Measurements from ENCODE around the gene ZSWIM3. TPM values are rescaled to one million over a fixed set of nuclear protein-coding genes. Genes with fewer than 3 reads are reported as not detected.
A peak's percentile ranks its signal among the peaks of the same experiment; 100 is the strongest.

Gene ZSWIM3
- total and polyA plus RNA-seq, 2 of the 13 experiments (the other 11 are each of a cell fraction or from before 2014, with no cell fraction given), result 5.2 to 5.8 TPM

DNA sequence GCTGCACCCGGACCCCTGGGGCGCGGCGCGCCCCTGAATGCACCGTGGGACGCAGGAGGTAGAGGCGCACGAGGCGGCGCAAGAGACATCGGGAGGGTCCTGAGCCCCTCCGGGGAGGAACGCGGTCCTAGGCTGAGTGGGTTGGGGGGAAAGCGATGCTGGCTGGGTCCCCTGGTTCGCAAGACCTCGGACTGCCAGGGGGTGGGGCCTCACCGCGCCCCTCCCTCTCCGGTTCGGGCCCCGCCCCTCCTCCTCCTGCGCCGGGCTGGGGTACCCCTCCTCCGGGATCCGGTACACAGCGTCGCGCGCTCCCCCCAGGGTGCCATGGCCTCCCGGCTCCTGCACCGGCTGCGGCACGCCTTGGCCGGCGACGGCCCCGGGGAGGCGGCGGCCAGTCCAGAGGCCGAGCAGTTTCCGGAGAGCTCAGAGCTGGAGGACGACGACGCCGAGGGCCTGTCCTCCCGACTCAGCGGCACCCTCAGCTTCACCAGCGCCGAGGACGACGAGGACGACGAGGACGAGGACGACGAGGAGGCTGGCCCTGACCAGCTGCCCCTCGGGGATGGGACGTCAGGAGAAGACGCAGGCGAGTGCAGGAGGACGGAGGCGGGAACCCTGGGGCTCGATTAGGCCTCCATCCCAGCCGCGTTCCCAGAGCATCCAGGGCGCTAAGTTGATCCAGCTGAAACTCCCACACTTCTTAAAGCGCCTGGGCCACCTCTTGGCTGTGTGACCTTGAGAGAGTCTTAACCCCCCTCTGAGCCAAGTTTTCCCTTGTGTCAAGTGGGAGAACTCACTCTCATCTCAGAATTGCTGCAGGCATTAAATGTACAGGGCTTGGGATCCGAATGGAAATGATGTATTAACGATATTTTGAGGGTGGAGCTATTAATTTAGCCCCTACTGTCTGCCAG, 23.3 kb upstream of the ZSWIM3 start (continued):
- TF ChIP-seq SNAPC2 (CRISPR knock-in tag; IDR thresholded peaks at IDR 0.05) (0 out of 2 replicates have a peak, but pooled peaks have one; percentile 16), SIX1 (CRISPR knock-in tag; IDR thresholded peaks at IDR 0.05; ENCODE audit: borderline replicate concordance) (no peak; the same call in 1 of the 2 replicates), RXRA (CRISPR knock-in tag; IDR thresholded peaks at IDR 0.05) (peak; percentile 50; the same call in 1 of the 2 replicates), TCF7 (IDR thresholded peaks at IDR 0.05; ENCODE audit: low read depth) (no peak), FOXJ3 (CRISPR knock-in tag; IDR thresholded peaks at IDR 0.05; ENCODE audit: borderline replicate concordance) (no peak), ZC3H13 (CRISPR knock-in tag; IDR thresholded peaks at IDR 0.05) (peak; percentile 84; the same call in 1 of the 2 replicates), ZNF776 (CRISPR knock-in tag; IDR thresholded peaks at IDR 0.05) (peak; percentile 84; the same call in 1 of the 2 replicates), ZNF124 (CRISPR knock-in tag; IDR thresholded peaks at IDR 0.05) (no peak; the same call in 1 of the 2 replicates), SYNCRIP (IDR thresholded peaks at IDR 0.05; ENCODE audit: insufficient read depth, low read depth, low read length) (no peak), ATF3 (CRISPR knock-in tag; IDR thresholded peaks at IDR 0.05) (0 out of 2 replicates have a peak, but pooled peaks have one; percentile 57), NR1H2 (CRISPR knock-in tag; IDR thresholded peaks at IDR 0.05; ENCODE audit: borderline replicate concordance, low read depth) (peak; percentile 52; the same call in 1 of the 2 replicates), GATA4 (IDR thresholded peaks at IDR 0.05; ENCODE audit: borderline replicate concordance, low read depth) (peak; percentile 42; the same call in 1 of the 2 replicates), NFKB2 (CRISPR knock-in tag; IDR thresholded peaks at IDR 0.05; ENCODE audit: borderline replicate concordance) (peak; percentile 79), PATZ1 (CRISPR knock-in tag; IDR thresholded peaks at IDR 0.05) (peak; percentile 72), NCOR1 (IDR thresholded peaks at IDR 0.05; ENCODE audit: borderline replicate concordance, low read length) (peak; percentile 47; the same call in 1 of the 2 replicates), ZBTB42 (CRISPR knock-in tag; IDR thresholded peaks at IDR 0.05) (peak; percentile 80), ZNF138 (CRISPR knock-in tag; IDR thresholded peaks at IDR 0.05; ENCODE audit: low read depth) (peak; percentile 61; the same call in 1 of the 2 replicates), KLF11 (CRISPR knock-in tag; IDR thresholded peaks at IDR 0.05) (no peak), ZMYM2 (CRISPR knock-in tag; IDR thresholded peaks at IDR 0.05) (peak; percentile 82; the same call in 1 of the 2 replicates), SMAD1 (CRISPR knock-in tag; IDR thresholded peaks at IDR 0.05; ENCODE audit: borderline replicate concordance, low read depth) (peak; percentile 48; the same call in 1 of the 2 replicates)
- TF ChIP-seq, protein P1, sequence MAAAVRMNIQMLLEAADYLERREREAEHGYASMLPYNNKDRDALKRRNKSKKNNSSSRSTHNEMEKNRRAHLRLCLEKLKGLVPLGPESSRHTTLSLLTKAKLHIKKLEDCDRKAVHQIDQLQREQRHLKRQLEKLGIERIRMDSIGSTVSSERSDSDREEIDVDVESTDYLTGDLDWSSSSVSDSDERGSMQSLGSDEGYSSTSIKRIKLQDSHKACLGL (CRISPR knock-in tag; IDR thresholded peaks at IDR 0.05), result peak; percentile 77; the same call in 1 of the 2 replicates
- TF ChIP-seq, protein P2, sequence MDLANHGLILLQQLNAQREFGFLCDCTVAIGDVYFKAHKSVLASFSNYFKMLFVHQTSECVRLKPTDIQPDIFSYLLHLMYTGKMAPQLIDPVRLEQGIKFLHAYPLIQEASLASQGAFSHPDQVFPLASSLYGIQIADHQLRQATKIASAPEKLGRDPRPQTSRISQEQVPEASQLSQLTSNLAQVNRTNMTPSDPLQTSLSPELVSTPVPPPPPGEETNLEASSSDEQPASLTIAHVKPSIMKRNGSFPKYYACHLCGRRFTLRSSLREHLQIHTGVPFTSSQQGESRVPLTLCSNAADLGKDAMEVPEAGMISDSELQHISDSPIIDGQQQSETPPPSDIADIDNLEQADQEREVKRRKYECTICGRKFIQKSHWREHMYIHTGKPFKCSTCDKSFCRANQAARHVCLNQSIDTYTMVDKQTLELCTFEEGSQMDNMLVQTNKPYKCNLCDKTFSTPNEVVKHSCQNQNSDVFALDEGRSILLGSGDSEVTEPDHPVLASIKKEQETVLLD (CRISPR knock-in tag; IDR thresholded peaks at IDR 0.05; ENCODE audit: low read depth), result peak; percentile 81; the same call in 1 of the 2 replicates
- TF ChIP-seq, protein P3, sequence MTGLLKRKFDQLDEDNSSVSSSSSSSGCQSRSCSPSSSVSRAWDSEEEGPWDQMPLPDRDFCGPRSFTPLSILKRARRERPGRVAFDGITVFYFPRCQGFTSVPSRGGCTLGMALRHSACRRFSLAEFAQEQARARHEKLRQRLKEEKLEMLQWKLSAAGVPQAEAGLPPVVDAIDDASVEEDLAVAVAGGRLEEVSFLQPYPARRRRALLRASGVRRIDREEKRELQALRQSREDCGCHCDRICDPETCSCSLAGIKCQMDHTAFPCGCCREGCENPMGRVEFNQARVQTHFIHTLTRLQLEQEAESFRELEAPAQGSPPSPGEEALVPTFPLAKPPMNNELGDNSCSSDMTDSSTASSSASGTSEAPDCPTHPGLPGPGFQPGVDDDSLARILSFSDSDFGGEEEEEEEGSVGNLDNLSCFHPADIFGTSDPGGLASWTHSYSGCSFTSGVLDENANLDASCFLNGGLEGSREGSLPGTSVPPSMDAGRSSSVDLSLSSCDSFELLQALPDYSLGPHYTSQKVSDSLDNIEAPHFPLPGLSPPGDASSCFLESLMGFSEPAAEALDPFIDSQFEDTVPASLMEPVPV (CRISPR knock-in tag; IDR thresholded peaks at IDR 0.05), result peak; percentile 50; the same call in 1 of the 2 replicates

All from HepG2 (cell line).